ENCODE results near the gene MIS18BP1. TPM values are rescaled to one million over a fixed set of nuclear protein-coding genes. Genes with fewer than 3 reads are reported as not detected.

The MIS18BP1 gene
- total RNA-seq, 4 donors from 2014 or later, result 4.7 to 7.0 (median 6.1) TPM

- no peak overlapping the region for H3K4me3 ChIP-seq
- no peaks in the 10 kb centered on the region for H3K4me1 ChIP-seq
- peaks cover 0 to 7% of the 10 kb centered on the region in 2 donors for H3K36me3 ChIP-seq
- in situ Hi-C loops (cut with MboI; ENCODE audit: low sequenced_read_pairs in 4 of 4), result no loop called here
- ATAC-seq (no peak), DNase-seq (no peak)
- no peaks in the 10 kb centered on the region for H3K27me3 ChIP-seq
- H3K27ac ChIP-seq, result no peak overlapping the region
- no peaks in the 10 kb centered on the region for H3K9me3 ChIP-seq
- no peak for TF ChIP-seq POLR2A (IDR thresholded peaks at IDR 0.05)
- TF ChIP-seq, protein P1, sequence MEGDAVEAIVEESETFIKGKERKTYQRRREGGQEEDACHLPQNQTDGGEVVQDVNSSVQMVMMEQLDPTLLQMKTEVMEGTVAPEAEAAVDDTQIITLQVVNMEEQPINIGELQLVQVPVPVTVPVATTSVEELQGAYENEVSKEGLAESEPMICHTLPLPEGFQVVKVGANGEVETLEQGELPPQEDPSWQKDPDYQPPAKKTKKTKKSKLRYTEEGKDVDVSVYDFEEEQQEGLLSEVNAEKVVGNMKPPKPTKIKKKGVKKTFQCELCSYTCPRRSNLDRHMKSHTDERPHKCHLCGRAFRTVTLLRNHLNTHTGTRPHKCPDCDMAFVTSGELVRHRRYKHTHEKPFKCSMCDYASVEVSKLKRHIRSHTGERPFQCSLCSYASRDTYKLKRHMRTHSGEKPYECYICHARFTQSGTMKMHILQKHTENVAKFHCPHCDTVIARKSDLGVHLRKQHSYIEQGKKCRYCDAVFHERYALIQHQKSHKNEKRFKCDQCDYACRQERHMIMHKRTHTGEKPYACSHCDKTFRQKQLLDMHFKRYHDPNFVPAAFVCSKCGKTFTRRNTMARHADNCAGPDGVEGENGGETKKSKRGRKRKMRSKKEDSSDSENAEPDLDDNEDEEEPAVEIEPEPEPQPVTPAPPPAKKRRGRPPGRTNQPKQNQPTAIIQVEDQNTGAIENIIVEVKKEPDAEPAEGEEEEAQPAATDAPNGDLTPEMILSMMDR (IDR thresholded peaks at IDR 0.05 in 4 of 5, conservative IDR thresholded peaks at IDR 0.05 in 1 of 5), result no peak
- intact Hi-C loops (cut with DNase I; ENCODE audit: low total_unique reads), result no loop called here
These were observed 42.8 kb downstream of the MIS18BP1 start for GRCh38 chr14:45210159-45210558.

DNA sequence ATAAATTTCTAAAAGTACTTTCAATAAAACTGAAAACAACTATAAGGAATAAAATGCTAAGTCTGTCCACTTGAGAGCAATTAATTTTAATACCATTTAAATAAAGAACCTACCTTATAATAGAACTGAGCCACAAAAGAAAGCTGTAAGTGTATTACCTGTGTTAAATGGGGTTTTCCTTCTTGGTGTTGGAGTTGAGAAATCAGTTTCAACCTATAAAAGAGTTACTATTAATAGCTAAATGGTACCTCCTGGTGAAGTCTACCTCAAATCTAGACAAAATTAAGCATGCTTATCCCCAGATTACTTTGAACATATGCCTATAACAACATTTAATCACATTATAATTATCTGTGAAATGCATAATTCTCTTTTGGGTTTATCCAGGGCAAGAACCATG lies 48.8 kb downstream of the MIS18BP1 start:
- Histone ChIP-seq H3K27ac (no peak overlapping the region), H3K36me3 (no peaks in the 10 kb centered on the region), H3K4me3 (no peak overlapping the region), H3K27me3 (no peaks in the 10 kb centered on the region), H3K9me3 (no peaks in the 10 kb centered on the region), H3K4me1 (no peaks in the 10 kb centered on the region)
- ATAC-seq, result no peak
- no peak for DNase-seq
- TF ChIP-seq, protein P1 (IDR thresholded peaks at IDR 0.05 in 4 of 5, conservative IDR thresholded peaks at IDR 0.05 in 1 of 5), result no peak
- TF ChIP-seq POLR2A (IDR thresholded peaks at IDR 0.05), result no peak
- in situ Hi-C loops (cut with MboI; ENCODE audit: low sequenced_read_pairs in 4 of 4), result no loop called here
- intact Hi-C loops (cut with DNase I; ENCODE audit: low total_unique reads), result no loop called here

DNA sequence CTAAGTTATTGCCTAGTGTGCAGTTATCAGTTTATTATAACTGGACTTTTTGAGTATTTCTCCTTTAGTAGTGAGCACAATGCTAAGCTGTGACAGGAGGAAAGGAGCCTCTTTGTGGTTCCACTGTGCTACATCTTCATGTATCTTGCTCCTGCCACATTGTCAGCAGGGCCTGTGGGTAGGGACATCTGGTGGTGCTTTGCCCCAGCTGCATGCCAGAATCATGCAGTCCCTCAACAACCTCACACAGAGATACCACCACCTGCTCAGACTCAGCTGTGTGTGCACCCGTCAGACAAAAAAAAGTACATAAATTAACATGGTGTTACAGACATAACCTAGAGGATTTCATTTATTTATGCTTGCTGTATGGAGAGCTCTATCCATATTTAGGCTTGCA lies 51.1 kb downstream of the MIS18BP1 start:
- ATAC-seq, result no peak
- Histone ChIP-seq H3K36me3 (no peaks in the 10 kb centered on the region), H3K27ac (no peak overlapping the region), H3K4me1 (no peaks in the 10 kb centered on the region), H3K4me3 (no peak overlapping the region), H3K27me3 (no peaks in the 10 kb centered on the region), H3K9me3 (no peaks in the 10 kb centered on the region)
- in situ Hi-C loops (cut with MboI; ENCODE audit: low sequenced_read_pairs in 4 of 4), result no loop called here
- TF ChIP-seq, protein P1 (IDR thresholded peaks at IDR 0.05 in 4 of 5, conservative IDR thresholded peaks at IDR 0.05 in 1 of 5), result no peak
- no peak for TF ChIP-seq POLR2A (IDR thresholded peaks at IDR 0.05)
- no peak for DNase-seq
- intact Hi-C loops (cut with DNase I; ENCODE audit: low total_unique reads), result no loop called here

- Histone ChIP-seq H3K4me1 (no peaks in the 10 kb centered on the region), H3K36me3 (no peaks in the 10 kb centered on the region), H3K4me3 (no peak overlapping the region), H3K27ac (no peak overlapping the region), H3K27me3 (no peaks in the 10 kb centered on the region), H3K9me3 (no peaks in the 10 kb centered on the region)
- ATAC-seq (no peak), DNase-seq (no peak)
- in situ Hi-C loops (cut with MboI; ENCODE audit: low sequenced_read_pairs in 4 of 4), result no loop called here
- intact Hi-C loops (cut with DNase I; ENCODE audit: low total_unique reads), result no loop called here
- TF ChIP-seq, protein P1 (IDR thresholded peaks at IDR 0.05 in 4 of 5, conservative IDR thresholded peaks at IDR 0.05 in 1 of 5), result no peak
- TF ChIP-seq POLR2A (IDR thresholded peaks at IDR 0.05), result no peak
These were observed 53.8 kb downstream of the MIS18BP1 start for GRCh38 chr14:45199230-45199629.

GRCh38 chr14:45198551-45198950 lies 54.5 kb downstream of the MIS18BP1 start:
- intact Hi-C loops (cut with DNase I; ENCODE audit: low total_unique reads) (no loop called here), in situ Hi-C loops (cut with MboI; ENCODE audit: low sequenced_read_pairs in 4 of 4) (no loop called here)
- Histone ChIP-seq H3K9me3 (no peaks in the 10 kb centered on the region), H3K4me3 (no peak overlapping the region), H3K36me3 (no peaks in the 10 kb centered on the region), H3K27ac (no peak overlapping the region), H3K4me1 (no peaks in the 10 kb centered on the region), H3K27me3 (no peaks in the 10 kb centered on the region)
- TF ChIP-seq, protein P1 (IDR thresholded peaks at IDR 0.05 in 4 of 5, conservative IDR thresholded peaks at IDR 0.05 in 1 of 5), result no peak
- no peak for TF ChIP-seq POLR2A (IDR thresholded peaks at IDR 0.05)
- no peak for ATAC-seq
- no peak for DNase-seq

Data from gastrocnemius medialis (tissue), 4 donors.